ENCODE results near the gene MYG1. TPM values are rescaled to one million over a fixed set of nuclear protein-coding genes. Genes with fewer than 3 reads are reported as not detected.

The MYG1 gene
- total RNA-seq, 1 donor from 2014 or later = 37.0 TPM

DNA sequence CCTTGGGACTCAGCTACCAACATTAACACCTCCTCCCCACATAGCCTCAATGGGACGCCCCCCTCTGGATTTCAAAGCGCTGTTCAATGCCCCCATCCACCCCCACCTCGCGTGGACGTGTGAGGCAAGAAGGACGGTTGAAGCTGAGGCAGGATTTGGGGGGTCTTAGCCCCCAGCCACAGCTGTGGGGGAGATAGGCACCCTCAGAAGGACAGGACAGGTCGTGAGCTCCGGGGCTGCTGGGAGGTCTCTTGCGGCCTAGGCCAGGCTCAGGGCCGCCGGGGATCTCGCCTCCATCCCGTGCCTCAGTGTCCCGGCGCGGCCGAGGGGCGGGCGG is 45.0 kb downstream of the MYG1 start:
- intact Hi-C loops (cut with DNase I) = no loop called here
- DNase-seq (no peak), ATAC-seq (ENCODE audit: poor library complexity) (no peak)

DNA sequence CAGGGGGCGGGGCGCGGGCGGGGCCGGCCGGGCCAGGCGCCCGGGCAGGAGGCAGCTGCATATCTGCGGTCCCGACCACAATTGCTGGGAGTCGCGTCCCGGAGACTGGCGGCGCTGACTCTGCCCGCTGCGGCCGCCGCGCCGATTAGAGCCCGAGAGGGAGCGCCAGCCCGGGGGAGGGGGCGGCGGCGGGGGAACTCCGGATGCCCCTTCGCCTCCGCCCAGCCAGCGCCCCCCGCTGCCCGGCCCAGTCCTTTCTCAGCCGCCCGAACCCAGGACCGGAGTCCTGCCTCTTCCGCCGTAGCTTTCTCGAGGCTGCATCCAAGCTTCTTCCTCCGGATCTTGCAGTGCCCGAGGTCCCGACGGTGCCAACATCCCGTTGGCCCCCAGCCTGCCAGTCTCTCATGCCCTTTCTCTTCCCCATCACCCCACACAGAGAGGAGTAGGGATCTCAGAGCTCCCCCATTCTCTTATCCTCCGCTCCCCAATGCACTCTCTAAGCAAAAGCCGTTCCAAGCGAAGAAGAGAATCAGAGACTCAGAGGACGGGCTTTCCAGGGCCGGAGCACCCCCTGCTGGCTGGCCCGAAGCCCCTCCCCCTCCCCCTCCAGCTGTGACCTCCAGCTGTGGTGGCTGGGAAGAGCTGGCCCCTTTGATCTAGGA is 45.5 kb downstream of the MYG1 start:
- intact Hi-C loops (cut with DNase I) = loop anchor here (1.0 kb wide), 1 partner anchor 21 kb away; no protein-coding TSS in a partner anchor
- peak; percentile 98 for ATAC-seq (ENCODE audit: poor library complexity)

DNA sequence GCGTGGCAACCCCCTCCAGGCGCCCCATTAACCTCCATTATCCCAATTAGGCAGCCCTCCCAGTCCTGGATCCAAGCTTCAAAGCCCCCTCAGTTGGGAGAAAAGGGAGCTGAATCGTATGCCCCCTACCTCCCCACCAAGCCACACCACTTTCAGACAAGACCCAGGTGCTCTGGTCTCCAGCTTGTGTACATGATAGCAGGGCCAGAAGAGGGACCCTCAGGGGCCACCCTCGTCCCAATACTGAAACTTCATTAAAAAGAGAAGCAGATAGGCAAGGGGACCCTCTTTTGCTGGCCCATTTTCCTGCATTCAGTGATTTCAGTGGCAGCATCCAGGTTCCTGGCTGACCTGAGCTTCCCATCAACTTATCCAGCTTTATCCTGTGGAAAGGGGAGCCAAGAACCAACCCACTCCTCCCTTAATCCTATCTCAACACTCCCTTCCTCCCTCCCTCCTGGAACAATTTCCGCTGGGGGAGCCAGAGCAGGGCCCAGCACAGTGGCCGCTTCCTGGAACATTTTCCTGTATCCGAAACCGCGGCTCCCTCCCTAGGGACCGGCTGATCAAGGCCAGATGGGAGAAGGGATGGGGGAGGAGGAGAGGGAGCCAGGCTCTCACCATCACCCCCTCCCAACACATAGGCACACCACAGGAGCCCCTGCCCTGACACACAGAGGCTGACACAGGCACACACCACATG is 46.1 kb downstream of the MYG1 start:
- intact Hi-C loops (cut with DNase I) = loop anchor here (1.0 kb wide), 1 partner anchor 21 kb away; no protein-coding TSS in a partner anchor
- DNase-seq = peak; percentile 70

More for the DNA sequence above, 45.5 kb downstream of the MYG1 start:
- peak; percentile 85 for DNase-seq

GRCh38 chr12:53346491-53346890 is 47.0 kb downstream of the MYG1 start:
- ATAC-seq (ENCODE audit: poor library complexity) (no peak), DNase-seq (no peak)
- intact Hi-C loops (cut with DNase I) = no loop called here

More for the DNA sequence above, 46.1 kb downstream of the MYG1 start:
- peak; percentile 44 for ATAC-seq (ENCODE audit: poor library complexity)

DNA sequence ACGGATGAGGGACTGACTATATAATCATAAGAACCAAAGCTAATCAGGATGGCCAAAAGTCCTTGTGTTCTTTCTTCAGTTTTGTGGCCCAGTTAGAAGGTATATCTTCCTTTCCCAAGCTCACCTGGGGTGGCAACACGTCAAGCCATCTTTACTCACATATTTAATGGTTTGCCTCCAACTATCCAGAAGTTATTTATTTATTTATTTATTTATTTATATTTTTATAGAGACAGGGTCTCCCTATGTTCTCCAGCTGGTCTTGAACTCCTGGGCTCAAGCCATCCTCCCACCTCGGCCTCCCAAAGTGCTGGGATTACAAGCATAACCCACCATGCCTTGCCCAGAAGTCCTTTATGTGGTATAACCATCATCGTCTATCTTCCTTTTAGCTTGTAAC is 48.4 kb downstream of the MYG1 start:
- DNase-seq (no peak), ATAC-seq (ENCODE audit: poor library complexity) (no peak)
- intact Hi-C loops (cut with DNase I) = no loop called here

GRCh38 chr12:53352331-53353256 is 53.1 kb downstream of the MYG1 start:
- ATAC-seq (ENCODE audit: poor library complexity) (peak; percentile 97), DNase-seq (peak; percentile 73)
- intact Hi-C loops (cut with DNase I) = loop anchor here (1.0 to 2.0 kb wide), 2 partner anchors 69 to 156 kb away; no protein-coding TSS in a partner anchor

GRCh38 chr12:53353257-53353655 is 53.8 kb downstream of the MYG1 start:
- ATAC-seq (ENCODE audit: poor library complexity) (no peak), DNase-seq (no peak)
- intact Hi-C loops (cut with DNase I) = loop anchor here (2.0 kb wide), 1 partner anchor 156 kb away; no protein-coding TSS in a partner anchor

DNA sequence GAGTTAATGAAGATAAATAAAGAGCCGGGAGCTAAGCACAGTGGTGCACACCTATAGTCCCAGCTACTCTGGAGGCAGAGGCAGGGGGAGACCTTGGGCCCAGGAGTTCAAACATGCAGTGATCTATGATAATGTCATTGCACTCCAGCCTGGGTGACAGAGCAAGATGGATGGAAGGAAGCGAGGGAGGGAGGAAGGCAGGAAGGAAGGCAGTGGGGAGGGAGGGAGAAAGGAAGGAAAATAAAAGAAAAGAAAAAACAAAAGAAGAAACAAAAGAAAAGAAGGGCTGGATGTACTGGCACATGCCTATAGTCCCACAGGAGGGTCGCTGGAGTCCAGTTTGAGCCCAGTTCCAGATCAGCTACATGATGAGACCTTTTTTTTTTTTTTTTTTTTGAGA is 55.6 kb downstream of the MYG1 start:
- intact Hi-C loops (cut with DNase I) = no loop called here
- ATAC-seq (ENCODE audit: poor library complexity) (no peak), DNase-seq (no peak)

Other genes starting within 250 kb of the MYG1 start
- 107 TPM for gene TNS2, start 249.6 kb upstream of the MYG1 start, total RNA-seq
- gene SPRYD3, start 220.3 kb upstream of the MYG1 start, total RNA-seq = 37.8 TPM
- gene IGFBP6, start 202.0 kb upstream of the MYG1 start, total RNA-seq = 50.2 TPM
- not detected for gene SOAT2, start 196.2 kb upstream of the MYG1 start, total RNA-seq
- gene ZNF740, start 119.0 kb upstream of the MYG1 start, total RNA-seq = 29.4 TPM
- gene CSAD, start 118.8 kb upstream of the MYG1 start, total RNA-seq = 8.2 TPM
- gene ITGB7, start 92.4 kb upstream of the MYG1 start, total RNA-seq = 0.97 TPM
- gene RARG, start 67.5 kb upstream of the MYG1 start, total RNA-seq = 15.4 TPM
- gene ESPL1, start 31.4 kb upstream of the MYG1 start, total RNA-seq = 0.81 TPM
- 359 TPM for gene PFDN5, start 4.2 kb upstream of the MYG1 start, total RNA-seq
- 40.9 TPM for gene AAAS, start 21.9 kb downstream of the MYG1 start, total RNA-seq
- not detected for gene SP7, start 36.7 kb downstream of the MYG1 start, total RNA-seq
- 26.3 TPM for gene SP1, start 80.5 kb downstream of the MYG1 start, total RNA-seq
- gene AMHR2, start 124.2 kb downstream of the MYG1 start, total RNA-seq = not detected
- gene PRR13, start 142.0 kb downstream of the MYG1 start, total RNA-seq = 46.0 TPM
- gene PCBP2, start 152.4 kb downstream of the MYG1 start, total RNA-seq = 503 TPM
- gene MAP3K12, start 199.8 kb downstream of the MYG1 start, total RNA-seq = 5.5 TPM
- gene TARBP2, start 201.6 kb downstream of the MYG1 start, total RNA-seq = 10.8 TPM
- not detected for gene NPFF, start 207.8 kb downstream of the MYG1 start, total RNA-seq

Measured in Right ventricle myocardium superior (tissue), 1 donor.